OCI-LY1 (cell line): ENCODE results near the gene JMJD1C.

Experiments used
- CTCF ChIP-seq: fragments of 200-600 bp; sonication (generic), shearing (Covaris generic); IDR thresholded peaks from 2 replicates; pipeline ENCODE4 v1.5.1; 2017; ENCODE audit warnings: mild to moderate bottlenecking, antibody characterized with exemption, low read length, moderate library complexity, mixed read lengths
- EZH2 ChIP-seq: fragments of 200-600 bp; sonication (generic), shearing (Covaris generic); IDR thresholded peaks from 2 replicates; pipeline ENCODE4 v1.8.0; 2017; ENCODE audit warnings: borderline replicate concordance, mixed run types, mild to moderate bottlenecking, antibody characterized with exemption, low read length, moderate library complexity, mixed read lengths

- no peak for TF ChIP-seq CTCF
- no peak for TF ChIP-seq EZH2
These were observed 18.9 kb downstream of the JMJD1C start for GRCh38 chr10:63446716-63447440.
